Calu3 (cell line): ENCODE data around the gene SH3RF3. TPM values are rescaled to one million over a fixed set of nuclear protein-coding genes. Genes with fewer than 3 reads are reported as not detected.

ENCODE experiments used
- BruUV-seq: library from RNA; stranded (reverse); fragments of 400-500 nt; replicated peaks from 2 replicates; lab custom pipeline; 2021; lab: Mats Ljungman, UMichigan
- CTCF ChIA-PET: fragments of 300-600 bp; sonication (Branson Sonifier 250); formaldehyde crosslinking; loops from one replicate; lab custom pipeline; 2022; ENCODE audit warnings: antibody characterized with exemption; lab: Charles Lee
- DNase-seq: peaks from one replicate; pipeline ENCODE4 v3.0.0; 2022
- H3K27ac Mint-ChIP-seq: one replicate; pipeline ENCODE4 v1.8.0; 2022; ENCODE audit warnings: mixed read lengths; ENCODE audit not compliant: unreplicated experiment
- H3K27me3 Mint-ChIP-seq: one replicate; pipeline ENCODE4 v1.8.0; 2022; ENCODE audit warnings: mixed read lengths; ENCODE audit not compliant: unreplicated experiment
- H3K36me3 Mint-ChIP-seq: one replicate; pipeline ENCODE4 v1.8.0; 2022; ENCODE audit warnings: mild to moderate bottlenecking, moderate library complexity, mixed read lengths; ENCODE audit not compliant: insufficient read depth, unreplicated experiment
- H3K4me1 Mint-ChIP-seq: one replicate; pipeline ENCODE4 v1.8.0; 2022; ENCODE audit warnings: mild to moderate bottlenecking, low read depth, mixed read lengths; ENCODE audit not compliant: unreplicated experiment
- H3K4me3 Mint-ChIP-seq: one replicate; pipeline ENCODE4 v1.8.0; 2022; ENCODE audit warnings: mild to moderate bottlenecking, low read depth, moderate library complexity, mixed read lengths; ENCODE audit not compliant: unreplicated experiment
- H3K9me3 Mint-ChIP-seq: one replicate; pipeline ENCODE4 v1.8.0; 2022; ENCODE audit warnings: low read depth, mixed read lengths; ENCODE audit not compliant: unreplicated experiment
- CTCF ChIP-seq: fragments of 200-600 bp; IDR thresholded peaks from one replicate; pipeline ENCODE4 v1.8.0; 2022; ENCODE audit warnings: antibody characterized with exemption; ENCODE audit not compliant: unreplicated experiment
- intact Hi-C: fragments of 100-400 bp; cut with micrococcal nuclease; formaldehyde crosslinking; loops from one replicate; pipeline ENCODE4 v1.10.0; 2022; ENCODE audit not compliant: unreplicated experiment
- total RNA-seq: library from RNA; stranded (reverse); gene quantifications from 2 replicates; pipeline ENCODE4 v1.2.3, GENCODE V29; 2022

SH3RF3 gene
- total RNA-seq, 1 experiment from 2014 or later, result 0.17 TPM

GRCh38 chr2:109131777-109132176, 2.8 kb downstream of the SH3RF3 start:
- Mint-ChIP-seq H3K36me3 (peaks cover 16% of the 10 kb centered on the region), H3K4me3 (no peak overlapping the region), H3K9me3 (no peaks in the 10 kb centered on the region), H3K27me3 (peaks cover 73% of the 10 kb centered on the region), H3K4me1 (peaks cover 3% of the 10 kb centered on the region), H3K27ac (no peak overlapping the region)
- CTCF ChIA-PET, result no interaction called here
- no peak for TF ChIP-seq CTCF
- no peak for DNase-seq
- BruUV-seq, result no TSS peak
- intact Hi-C loops, result no loop called here

GRCh38 chr2:109132626-109133025, 3.6 kb downstream of the SH3RF3 start:
- no peak for TF ChIP-seq CTCF
- no TSS peak for BruUV-seq
- DNase-seq, result no peak
- CTCF ChIA-PET, result no interaction called here
- no peak overlapping the region for H3K4me3 Mint-ChIP-seq
- intact Hi-C loops, result no loop called here
- no peaks in the 10 kb centered on the region for H3K4me1 Mint-ChIP-seq
- peaks cover 81% of the 10 kb centered on the region for H3K27me3 Mint-ChIP-seq
- H3K9me3 Mint-ChIP-seq, result no peaks in the 10 kb centered on the region
- peaks cover 16% of the 10 kb centered on the region for H3K36me3 Mint-ChIP-seq
- H3K27ac Mint-ChIP-seq, result no peak overlapping the region

GRCh38 chr2:109133746-109134145, 4.7 kb downstream of the SH3RF3 start:
- no peak overlapping the region for H3K4me3 Mint-ChIP-seq
- no peaks in the 10 kb centered on the region for H3K9me3 Mint-ChIP-seq
- CTCF ChIA-PET, result interaction anchor here (1.3 kb wide), 1 partner anchor 376 kb away, joined by 3 read pairs; no protein-coding TSS in a partner anchor
- intact Hi-C loops, result no loop called here
- DNase-seq, result no peak
- no peak overlapping the region for H3K27ac Mint-ChIP-seq
- TF ChIP-seq CTCF, result no peak
- H3K4me1 Mint-ChIP-seq, result peaks cover 5% of the 10 kb centered on the region
- peaks cover 83% of the 10 kb centered on the region for H3K27me3 Mint-ChIP-seq
- peaks cover 6% of the 10 kb centered on the region for H3K36me3 Mint-ChIP-seq
- no TSS peak for BruUV-seq

GRCh38 chr2:109134741-109135358, 5.8 kb downstream of the SH3RF3 start:
- DNase-seq, result no peak
- Mint-ChIP-seq H3K27ac (no peak overlapping the region), H3K27me3 (peaks cover 79% of the 10 kb centered on the region), H3K9me3 (no peaks in the 10 kb centered on the region), H3K36me3 (peaks cover 6% of the 10 kb centered on the region), H3K4me1 (peaks cover 16% of the 10 kb centered on the region), H3K4me3 (no peak overlapping the region)
- no peak for TF ChIP-seq CTCF
- CTCF ChIA-PET, result interaction anchor here (0.5 kb wide), 1 partner anchor 38 kb away, joined by 3 read pairs; no protein-coding TSS in a partner anchor
- intact Hi-C loops, result no loop called here
- BruUV-seq, result no TSS peak
